HCT116 (cell line): Measurements from ENCODE around the gene STX1B. TPM values are rescaled to one million over a fixed set of nuclear protein-coding genes. Genes with fewer than 3 reads are reported as not detected.

Experiments
- ATAC-seq: fragments of 200-7000 bp; cut with Tn5 transposase; 2 replicates; pipeline ENCODE4 v1.9.1; 2020; ENCODE audit warnings: mild to moderate bottlenecking, moderate library complexity
- BruUV-seq: library from RNA; stranded (reverse); fragments of 400-500 nt; replicated peaks from 2 replicates; lab custom pipeline; 2021; lab: Mats Ljungman, UMichigan
- CTCF ChIA-PET: fragments of 300-600 bp; sonication (Branson Sonifier 250); formaldehyde crosslinking; loops from one replicate; lab custom pipeline; 2021; ENCODE audit warnings: antibody characterized with exemption; lab: Charles Lee
- POLR2A ChIA-PET: fragments of 300-600, 350-600 bp; sonication (Branson Sonifier 250); formaldehyde crosslinking; loops from one replicate; lab custom pipeline; 2021; ENCODE audit warnings: antibody characterized with exemption; lab: Charles Lee
- RAD21 ChIA-PET, 2 experiments: fragments of 300-600 bp; sonication (Branson Sonifier 250); formaldehyde crosslinking; loops; one replicate each; lab custom pipeline; 2023; ENCODE audit warnings: low total read pairs in 2 of 2; ENCODE audit not compliant: uncharacterized antibody in 2 of 2, unreplicated experiment in 2 of 2, low non-redundant PET in 1 of 2; lab: Charles Lee
- DNase-seq: peaks from one replicate; pipeline ENCODE4 v3.0.0-alpha.2; 2010; ENCODE audit warnings: low read depth, low spot score
- H2AFZ ChIP-seq: fragments of 200-600 bp; shearing (Covaris generic), sonication (generic); 2 replicates; pipeline ENCODE4 v1.6.1; 2017; ENCODE audit warnings: low read depth, mixed run types, mixed read lengths, antibody characterized with exemption, low read length; ENCODE audit not compliant: poor library complexity, severe bottlenecking
- H3K27ac ChIP-seq: 2 replicates; pipeline ENCODE4 v1.5.1; 2012; ENCODE audit warnings: low read depth, low read length
- H3K27me3 ChIP-seq: fragments of 200-600 bp; sonication (generic); 2 replicates; pipeline ENCODE4 v1.6.1; 2016; ENCODE audit warnings: mixed run types, low read length, mixed read lengths; ENCODE audit not compliant: insufficient read depth
- H3K36me3 ChIP-seq, 2 experiments: fragments of 200-500 bp in 1 of 2; fragments of 200-600 bp in 1 of 2; sonication (Bioruptor generic) in 1 of 2; sonication (generic) in 1 of 2; 2 replicates each; pipeline versions ENCODE4 v1.5.1 to v1.6.1; 2014 to 2016; ENCODE audit warnings: low read length in 2 of 2, inconsistent platforms in 1 of 2, mixed read lengths in 1 of 2, mixed run types in 1 of 2; ENCODE audit not compliant: insufficient read depth in 2 of 2, control insufficient read depth in 1 of 2
- H3K4me1 ChIP-seq, 2 experiments: fragments of 200-600 bp in 1 of 2; sonication (generic) in 1 of 2; 2 replicates each; pipeline versions ENCODE4 v1.5.1 to v1.6.1; 2012 to 2017; ENCODE audit warnings: low read length in 2 of 2, inconsistent platforms in 1 of 2, mild to moderate bottlenecking in 1 of 2, mixed read lengths in 1 of 2, mixed run types in 1 of 2, moderate library complexity in 1 of 2; ENCODE audit not compliant: insufficient read depth in 2 of 2, control insufficient read depth in 1 of 2
- H3K4me2 ChIP-seq: fragments of 200-600 bp; sonication (generic); 2 replicates; pipeline ENCODE4 v1.6.1; 2017; ENCODE audit warnings: mixed run types, low read length, mixed read lengths
- H3K4me3 ChIP-seq, 2 experiments: fragments of 200-600 bp in 1 of 2; sonication (generic) in 1 of 2; replicated peaks in 1 of 2; 2 replicates each; pipeline ENCODE4 v1.5.1; 2011 to 2016; ENCODE audit warnings: low read length in 2 of 2, control low read depth in 1 of 2, low read depth in 1 of 2, mild to moderate bottlenecking in 1 of 2, mixed read lengths in 1 of 2, mixed run types in 1 of 2
- H3K79me2 ChIP-seq: fragments of 200-600 bp; sonication (generic); 2 replicates; pipeline ENCODE4 v1.6.1; 2017; ENCODE audit warnings: mild to moderate bottlenecking, mixed run types, low read length, moderate library complexity, mixed read lengths; ENCODE audit not compliant: insufficient read depth
- H3K9ac ChIP-seq: fragments of 200-600 bp; sonication (generic); 2 replicates; pipeline ENCODE4 v1.6.1; 2016; ENCODE audit warnings: low read length, mixed read lengths
- H3K9me2 ChIP-seq: fragments of 200-600 bp; sonication (generic), shearing (Covaris generic); 2 replicates; pipeline ENCODE4 v1.6.1; 2017; ENCODE audit warnings: mixed run types, mild to moderate bottlenecking, moderate library complexity; ENCODE audit not compliant: insufficient read depth
- H3K9me3 ChIP-seq, 2 experiments: fragments of 200-500 bp in 1 of 2; fragments of 200-600 bp in 1 of 2; sonication (Bioruptor generic) in 1 of 2; sonication (generic) in 1 of 2; 2 replicates each; pipeline ENCODE4 v1.6.1; 2014 to 2017; ENCODE audit warnings: low read length in 2 of 2, mixed read lengths in 2 of 2, inconsistent platforms in 1 of 2, low read depth in 1 of 2, mild to moderate bottlenecking in 1 of 2, mixed run types in 1 of 2, moderate library complexity in 1 of 2; ENCODE audit not compliant: control insufficient read depth in 1 of 2, insufficient read depth in 1 of 2
- H4K20me1 ChIP-seq: fragments of 200-600 bp; sonication (generic), shearing (Covaris generic); 2 replicates; pipeline ENCODE4 v1.6.1; 2017; ENCODE audit warnings: mixed run types, mild to moderate bottlenecking, moderate library complexity; ENCODE audit not compliant: insufficient read depth
- CEBPB ChIP-seq: IDR thresholded peaks from 2 replicates; pipeline ENCODE4 v1.6.1; 2012; ENCODE audit warnings: low read depth
- EGR1 ChIP-seq: IDR thresholded peaks from 2 replicates; pipeline ENCODE4 v1.6.1; 2012; ENCODE audit warnings: low read depth
- ELF1 ChIP-seq: IDR thresholded peaks from 2 replicates; pipeline ENCODE4 v1.6.1; 2012; ENCODE audit warnings: low read depth, borderline replicate concordance
- EZH2 ChIP-seq: fragments of 200-600 bp; sonication (generic); IDR thresholded peaks from 2 replicates; pipeline ENCODE4 v1.6.1; 2017; ENCODE audit warnings: antibody characterized with exemption, mixed run types
- EZH2phosphoT487 ChIP-seq: fragments of 200-600 bp; IDR thresholded peaks from 2 replicates; pipeline ENCODE4 v1.6.1; 2018; ENCODE audit warnings: antibody characterized with exemption, borderline replicate concordance
- FOSL1 ChIP-seq: IDR thresholded peaks from 2 replicates; pipeline ENCODE4 v1.6.1; 2012; ENCODE audit warnings: low read depth
- JUND ChIP-seq: IDR thresholded peaks from 2 replicates; pipeline ENCODE4 v1.6.1; 2012
- POLR2A ChIP-seq: IDR thresholded peaks from 2 replicates; pipeline ENCODE4 v1.7.0; 2011; ENCODE audit warnings: borderline replicate concordance; ENCODE audit not compliant: insufficient read depth, insufficient read length; ENCODE audit errors: extremely low read depth
- POLR2AphosphoS5 ChIP-seq: IDR thresholded peaks from 2 replicates; pipeline ENCODE4 v1.6.1; 2011; ENCODE audit warnings: mild to moderate bottlenecking, low read depth, low read length, moderate library complexity
- RAD21 ChIP-seq: IDR thresholded peaks from 2 replicates; pipeline ENCODE4 v1.6.1; 2012; ENCODE audit warnings: low read depth, mild to moderate bottlenecking
- SIN3A ChIP-seq: IDR thresholded peaks from 2 replicates; pipeline ENCODE4 v1.6.1; 2012; ENCODE audit warnings: low read depth
- SP1 ChIP-seq: IDR thresholded peaks from 2 replicates; pipeline ENCODE4 v1.6.1; 2012; ENCODE audit warnings: low read depth
- SRF ChIP-seq: IDR thresholded peaks from 2 replicates; pipeline ENCODE4 v1.6.1; 2012; ENCODE audit warnings: low read depth
- TCF7L2 ChIP-seq: IDR thresholded peaks from 2 replicates; pipeline ENCODE4 v1.7.0; 2011; ENCODE audit warnings: borderline replicate concordance, inconsistent platforms; ENCODE audit not compliant: insufficient read depth, insufficient read length; ENCODE audit errors: extremely low read depth
- YY1 ChIP-seq: IDR thresholded peaks from 2 replicates; pipeline ENCODE4 v1.6.1; 2011; ENCODE audit warnings: low read length, low read depth, moderate library complexity, mild to moderate bottlenecking; ENCODE audit not compliant: insufficient replicate concordance; ENCODE audit errors: extremely low read depth
- ZFX ChIP-seq: fragments of 450-650 bp; IDR thresholded peaks from 2 replicates; pipeline ENCODE4 v1.6.1; 2017
- ZNF274 ChIP-seq: fragments of 200-500 bp; sonication (Bioruptor generic); IDR thresholded peaks from 2 replicates; pipeline ENCODE4 v1.6.1; 2014; ENCODE audit warnings: mild to moderate bottlenecking, low read depth, low read length, inconsistent platforms
- intact Hi-C: fragments of 100-400 bp; cut with micrococcal nuclease; formaldehyde crosslinking; loops from 2 replicates; pipeline ENCODE4 v1.10.0; 2022
- total RNA-seq: library from RNA; stranded (reverse); gene quantifications from one replicate; pipeline ENCODE4 v1.2.1, GENCODE V29; 2021; ENCODE audit not compliant: unreplicated experiment
- TF ChIP-seq, protein P1 (sequence below): IDR thresholded peaks from 2 replicates; pipeline ENCODE4 v1.6.1; 2012
- TF ChIP-seq, protein P2 (sequence below): IDR thresholded peaks from 2 replicates; pipeline ENCODE4 v1.6.1; 2011; ENCODE audit warnings: mild to moderate bottlenecking, low read length, moderate library complexity; ENCODE audit not compliant: insufficient replicate concordance; ENCODE audit errors: extremely low read depth
- TF ChIP-seq, protein P3 (sequence below): IDR thresholded peaks from 2 replicates; pipeline ENCODE4 v1.6.1; 2012
- TF ChIP-seq, protein P4 (sequence below), 3 experiments: fragments of 200-600 bp in 1 of 3; sonication (generic) in 1 of 3; IDR thresholded peaks in 2 of 3; conservative IDR thresholded peaks in 1 of 3; 2 replicates each; pipeline ENCODE4 v1.5.1; 2012 to 2017; ENCODE audit warnings: low read depth in 2 of 3, low read length in 2 of 3, antibody characterized with exemption in 1 of 3, borderline replicate concordance in 1 of 3, control low read depth in 1 of 3, mild to moderate bottlenecking in 1 of 3, mixed read lengths in 1 of 3, mixed run types in 1 of 3, moderate library complexity in 1 of 3; ENCODE audit not compliant: insufficient read depth in 1 of 3

The STX1B gene
- total RNA-seq, 1 experiment from 2014 or later: 1.6 TPM

DNA sequence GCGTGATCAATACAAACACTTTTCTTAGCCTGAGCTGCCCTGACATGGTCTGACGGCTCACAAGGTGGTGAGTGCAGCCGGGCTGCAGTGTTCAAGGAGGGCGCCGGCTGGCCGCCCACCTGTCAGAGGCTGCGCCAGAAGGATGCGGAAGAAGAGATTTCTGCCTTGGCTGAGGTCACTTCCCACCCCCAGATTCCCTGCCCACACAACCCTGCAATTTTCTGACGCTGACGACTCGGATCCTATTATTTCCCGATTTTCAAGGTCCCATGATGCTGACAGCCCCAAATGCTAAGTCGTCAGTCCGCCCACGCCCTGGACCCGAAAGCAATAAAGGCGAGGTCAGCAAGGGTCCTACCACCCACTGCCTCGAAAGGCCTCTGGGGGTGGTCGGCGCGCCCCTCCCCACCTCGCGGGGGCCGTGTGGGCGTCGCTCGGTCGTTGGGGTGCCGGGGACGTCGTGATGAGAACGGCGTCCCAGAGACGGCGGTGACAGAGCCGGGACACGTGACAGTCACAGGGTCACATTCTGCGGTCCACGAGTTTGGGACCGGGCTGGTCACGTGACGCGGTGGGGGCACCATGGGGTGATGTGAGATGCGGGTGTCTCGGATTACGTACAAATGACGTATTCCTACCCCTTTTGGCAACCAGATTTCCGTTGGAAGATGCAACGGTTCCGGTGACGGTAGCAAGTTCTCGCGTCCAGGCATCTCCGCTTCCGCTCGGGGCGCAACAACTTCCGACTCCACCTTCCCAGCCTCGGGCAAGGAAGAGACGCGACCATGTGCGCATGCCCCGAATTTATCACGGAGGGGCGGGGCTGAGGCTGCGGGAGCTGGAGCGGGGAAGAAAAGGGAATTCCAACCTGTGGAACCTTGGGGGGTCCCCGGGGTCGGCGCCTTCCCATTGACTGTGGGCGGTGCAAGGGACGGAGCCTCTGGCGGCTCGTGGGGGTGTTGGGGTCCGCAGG is 22.6 kb upstream of the STX1B start, which contains the start of gene STX4:
STX4 (plus strand) TSS at position 823 of the 973 bp plus-strand sequence. CDS start 248 bp downstream, outside the sequence.
- H3K4me2 ChIP-seq: peak within 1 kb of the TSS; percentile 90
- H3K36me3 ChIP-seq: peaks cover 0 to 3% of the 10 kb centered on the region in 2 experiments; a peak in 1 of 4 replicates
- peaks cover 10% of the 10 kb centered on the region; the same call in 1 of the 2 replicates for H3K79me2 ChIP-seq
- H3K4me1 ChIP-seq: peaks cover 5 to 15% of the 10 kb centered on the region in 2 experiments
- DNase-seq: peak; percentile 89
- H3K9ac ChIP-seq: peak within 1 kb of the TSS; percentile 75
- intact Hi-C loops: loop anchor here (2.0 kb wide), 1 partner anchor 40 kb away; no protein-coding TSS in a partner anchor
- H3K27ac ChIP-seq: peak within 1 kb of the TSS; percentile 69
- H3K4me3 ChIP-seq: peak within 1 kb of the TSS; percentile 84 to 98
- RAD21 ChIA-PET: interaction anchor here in 1 of 2 experiments (0.7 kb wide), 2 partner anchors 292 to 410 kb away, joined by 3 to 8 read pairs; no protein-coding TSS in a partner anchor
- peak; percentile 80 for ATAC-seq
- no peaks in the 10 kb centered on the region for H3K9me3 ChIP-seq
- CTCF ChIA-PET: interaction anchor here (1.0 kb wide), 1 partner anchor 48 kb away, joined by 4 read pairs; the partner anchor contains the start of gene HSD3B7
- H3K27me3 ChIP-seq: no peaks in the 10 kb centered on the region
- H4K20me1 ChIP-seq: no peaks in the 10 kb centered on the region
- POLR2A ChIA-PET: interaction anchor here (0.6 to 1.6 kb wide), 4 partner anchors 36 to 353 kb away, joined by 3 to 5 read pairs (median 4); partner anchors contain the start of genes KAT8, ZNF646 and ZNF668
- H3K9me2 ChIP-seq: no peaks in the 10 kb centered on the region
- H2AFZ ChIP-seq: no peak within 1 kb of the TSS
- BruUV-seq: TSS peak; percentile 86
- TF ChIP-seq SRF (peak; percentile 98), TCF7L2 (no peak), EZH2phosphoT487 (no peak), JUND (no peak), ELF1 (no peak; the same call in 1 of the 2 replicates), SP1 (peak; percentile 17; the same call in 1 of the 2 replicates), FOSL1 (no peak), ZNF274 (no peak), POLR2A (no peak), YY1 (peak; percentile 30), CEBPB (no peak), POLR2AphosphoS5 (peak; percentile 38; the same call in 1 of the 2 replicates), ZFX (no peak), EZH2 (no peak), RAD21 (no peak), SIN3A (no peak; the same call in 1 of the 2 replicates), EGR1 (peak; percentile 86)
- TF ChIP-seq, protein P1, sequence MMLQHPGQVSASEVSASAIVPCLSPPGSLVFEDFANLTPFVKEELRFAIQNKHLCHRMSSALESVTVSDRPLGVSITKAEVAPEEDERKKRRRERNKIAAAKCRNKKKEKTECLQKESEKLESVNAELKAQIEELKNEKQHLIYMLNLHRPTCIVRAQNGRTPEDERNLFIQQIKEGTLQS: no peak
- TF ChIP-seq, protein P2, sequence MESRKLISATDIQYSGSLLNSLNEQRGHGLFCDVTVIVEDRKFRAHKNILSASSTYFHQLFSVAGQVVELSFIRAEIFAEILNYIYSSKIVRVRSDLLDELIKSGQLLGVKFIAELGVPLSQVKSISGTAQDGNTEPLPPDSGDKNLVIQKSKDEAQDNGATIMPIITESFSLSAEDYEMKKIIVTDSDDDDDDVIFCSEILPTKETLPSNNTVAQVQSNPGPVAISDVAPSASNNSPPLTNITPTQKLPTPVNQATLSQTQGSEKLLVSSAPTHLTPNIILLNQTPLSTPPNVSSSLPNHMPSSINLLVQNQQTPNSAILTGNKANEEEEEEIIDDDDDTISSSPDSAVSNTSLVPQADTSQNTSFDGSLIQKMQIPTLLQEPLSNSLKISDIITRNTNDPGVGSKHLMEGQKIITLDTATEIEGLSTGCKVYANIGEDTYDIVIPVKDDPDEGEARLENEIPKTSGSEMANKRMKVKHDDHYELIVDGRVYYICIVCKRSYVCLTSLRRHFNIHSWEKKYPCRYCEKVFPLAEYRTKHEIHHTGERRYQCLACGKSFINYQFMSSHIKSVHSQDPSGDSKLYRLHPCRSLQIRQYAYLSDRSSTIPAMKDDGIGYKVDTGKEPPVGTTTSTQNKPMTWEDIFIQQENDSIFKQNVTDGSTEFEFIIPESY: no peak
- TF ChIP-seq, protein P3, sequence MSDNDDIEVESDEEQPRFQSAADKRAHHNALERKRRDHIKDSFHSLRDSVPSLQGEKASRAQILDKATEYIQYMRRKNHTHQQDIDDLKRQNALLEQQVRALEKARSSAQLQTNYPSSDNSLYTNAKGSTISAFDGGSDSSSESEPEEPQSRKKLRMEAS: peak; percentile 97
- TF ChIP-seq, protein P4, sequence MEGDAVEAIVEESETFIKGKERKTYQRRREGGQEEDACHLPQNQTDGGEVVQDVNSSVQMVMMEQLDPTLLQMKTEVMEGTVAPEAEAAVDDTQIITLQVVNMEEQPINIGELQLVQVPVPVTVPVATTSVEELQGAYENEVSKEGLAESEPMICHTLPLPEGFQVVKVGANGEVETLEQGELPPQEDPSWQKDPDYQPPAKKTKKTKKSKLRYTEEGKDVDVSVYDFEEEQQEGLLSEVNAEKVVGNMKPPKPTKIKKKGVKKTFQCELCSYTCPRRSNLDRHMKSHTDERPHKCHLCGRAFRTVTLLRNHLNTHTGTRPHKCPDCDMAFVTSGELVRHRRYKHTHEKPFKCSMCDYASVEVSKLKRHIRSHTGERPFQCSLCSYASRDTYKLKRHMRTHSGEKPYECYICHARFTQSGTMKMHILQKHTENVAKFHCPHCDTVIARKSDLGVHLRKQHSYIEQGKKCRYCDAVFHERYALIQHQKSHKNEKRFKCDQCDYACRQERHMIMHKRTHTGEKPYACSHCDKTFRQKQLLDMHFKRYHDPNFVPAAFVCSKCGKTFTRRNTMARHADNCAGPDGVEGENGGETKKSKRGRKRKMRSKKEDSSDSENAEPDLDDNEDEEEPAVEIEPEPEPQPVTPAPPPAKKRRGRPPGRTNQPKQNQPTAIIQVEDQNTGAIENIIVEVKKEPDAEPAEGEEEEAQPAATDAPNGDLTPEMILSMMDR (IDR thresholded peaks at IDR 0.05 in 2 of 3, conservative IDR thresholded peaks at IDR 0.05 in 1 of 3; ENCODE audit: borderline replicate concordance in 1 of 3, insufficient read depth in 1 of 3, low read depth in 2 of 3, low read length in 2 of 3): no peak
